PFSK-1 (cell line): ENCODE measurements around the gene OR14A2.

Experiments used
- FOXP2 ChIP-seq: optimal IDR thresholded peaks from 2 replicates; pipeline ENCODE3; 2011; ENCODE audit warnings: borderline replicate concordance, control low read depth, inconsistent platforms; ENCODE audit not compliant: insufficient read depth; ENCODE audit errors: extremely low read length, extremely low read depth
- POLR2AphosphoS5 ChIP-seq: IDR thresholded peaks from 2 replicates; pipeline ENCODE4 v1.6.1; 2012; ENCODE audit warnings: low read depth, mild to moderate bottlenecking, control low read depth, low read length, moderate library complexity
- REST ChIP-seq, 2 experiments: IDR thresholded peaks; 2 replicates each; pipeline versions ENCODE4 v1.6.1 to v1.8.0; 2011 to 2012; ENCODE audit warnings: low read depth in 2 of 2, low read length in 2 of 2, control low read depth in 1 of 2, inconsistent platforms in 1 of 2, mild to moderate bottlenecking in 1 of 2, moderate library complexity in 1 of 2; ENCODE audit not compliant: insufficient read depth in 1 of 2
- SIN3A ChIP-seq: IDR thresholded peaks from 2 replicates; pipeline ENCODE4 v1.6.1; 2012; ENCODE audit warnings: mild to moderate bottlenecking, low read length, moderate library complexity, borderline replicate concordance; ENCODE audit not compliant: insufficient read depth
- TAF1 ChIP-seq: IDR thresholded peaks from 2 replicates; pipeline ENCODE4 v1.6.1; 2012; ENCODE audit warnings: low read length, control low read depth, borderline replicate concordance; ENCODE audit not compliant: insufficient read depth

The OR14A2 gene

GRCh38 chr1:247747616-247748015 lies 325 bp downstream of the OR14A2 start:
- no peak for TF ChIP-seq POLR2AphosphoS5
- no peak for TF ChIP-seq REST (IDR thresholded peaks at IDR 0.05; ENCODE audit: insufficient read depth in 1 of 2, low read depth in 2 of 2, low read length in 2 of 2)
- no peak for TF ChIP-seq FOXP2
- TF ChIP-seq SIN3A = no peak
- no peak for TF ChIP-seq TAF1

DNA sequence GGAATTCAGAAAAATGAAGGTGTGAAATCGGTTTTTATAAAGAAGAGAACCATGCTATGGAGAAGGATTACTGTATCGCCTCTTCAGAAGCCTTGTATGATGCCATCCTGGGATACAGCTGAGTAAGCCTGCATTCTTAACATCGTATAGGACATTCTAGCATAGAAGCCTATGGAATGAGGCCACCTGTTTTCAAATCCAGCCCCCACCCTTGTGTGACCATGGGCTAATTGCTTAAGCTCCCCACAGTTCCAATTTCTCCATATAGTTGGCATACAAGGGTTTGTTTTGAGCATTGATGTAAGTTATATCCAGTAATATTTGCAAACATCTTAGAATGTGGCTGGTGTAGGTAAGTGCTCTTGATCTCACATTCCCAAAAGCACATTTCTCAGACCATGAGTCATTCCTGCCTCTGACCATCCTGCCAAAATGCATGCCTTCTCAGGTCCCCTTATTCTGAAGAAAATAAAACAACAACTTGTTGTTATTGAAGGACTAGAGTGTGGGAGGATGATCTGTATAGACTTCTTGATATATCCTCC lies 1.5 kb downstream of the OR14A2 start:
- TF ChIP-seq REST (IDR thresholded peaks at IDR 0.05; ENCODE audit: insufficient read depth in 1 of 2, low read depth in 2 of 2, low read length in 2 of 2) (no peak), POLR2AphosphoS5 (no peak), FOXP2 (no peak), SIN3A (no peak), TAF1 (no peak)

GRCh38 chr1:247741756-247742155 lies 6.2 kb downstream of the OR14A2 start:
- TF ChIP-seq SIN3A (no peak), TAF1 (no peak), REST (IDR thresholded peaks at IDR 0.05; ENCODE audit: insufficient read depth in 1 of 2, low read depth in 2 of 2, low read length in 2 of 2) (no peak), FOXP2 (no peak), POLR2AphosphoS5 (no peak)

- TF ChIP-seq FOXP2 (no peak), POLR2AphosphoS5 (no peak), REST (IDR thresholded peaks at IDR 0.05; ENCODE audit: insufficient read depth in 1 of 2, low read depth in 2 of 2, low read length in 2 of 2) (no peak)
These were observed 7.2 kb downstream of the OR14A2 start for GRCh38 chr1:247740721-247741120.

DNA sequence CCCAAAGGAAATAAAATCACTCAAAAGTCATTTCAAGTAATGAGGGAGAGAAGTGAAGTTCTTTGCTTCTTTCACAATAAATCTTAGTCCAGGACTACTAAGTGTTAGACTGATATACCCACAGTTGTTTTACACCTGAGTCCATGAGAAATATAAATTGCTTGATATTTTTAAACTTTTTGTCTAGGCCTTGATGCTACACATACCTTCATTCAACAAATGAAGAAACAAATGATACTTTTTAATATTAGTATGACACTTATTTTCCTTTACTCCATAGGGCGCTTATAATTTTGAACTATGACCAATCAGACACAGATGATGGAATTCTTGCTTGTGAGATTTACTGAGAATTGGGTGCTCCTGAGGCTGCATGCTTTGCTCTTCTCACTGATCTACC lies 9.6 kb downstream of the OR14A2 start, which contains the start of gene OR14K1:
TSS of gene OR14K1 (plus strand) at position 301 of the 400 bp plus-strand sequence. CDS start at position 301, 0 bp downstream.
- TF ChIP-seq SIN3A (no peak), REST (IDR thresholded peaks at IDR 0.05; ENCODE audit: insufficient read depth in 1 of 2, low read depth in 2 of 2, low read length in 2 of 2) (no peak), TAF1 (no peak), FOXP2 (no peak), POLR2AphosphoS5 (no peak)
